H1 (cell line): ENCODE results near the gene DYDC2.
"Not testable (repeated sequence)": the region's sequence is repeated elsewhere in the genome, so short reads cannot be mapped to it uniquely, and the experiment has no call there.

ENCODE experiments used
- ASH2L ChIP-seq: fragments of 200-600, 300-600 bp; sonication (generic); IDR thresholded peaks from one replicate; pipeline ENCODE4 v1.7.1; 2017; ENCODE audit warnings: low read length
- CTCF ChIP-seq, 3 experiments: IDR thresholded peaks; 1 replicate in 2 of 3; 2 replicates in 1 of 3; pipeline versions ENCODE4 v1.5.1 to v1.6.1; 2011; ENCODE audit warnings: low read length in 3 of 3, mild to moderate bottlenecking in 3 of 3, inconsistent platforms in 2 of 3, low read depth in 1 of 3, moderate library complexity in 1 of 3; ENCODE audit not compliant: insufficient read depth in 1 of 3; ENCODE audit errors: control extremely low read depth in 1 of 3
- EGR1 ChIP-seq: IDR thresholded peaks from 2 replicates; pipeline ENCODE4 v1.6.1; 2011; ENCODE audit warnings: low read depth, low read length, borderline replicate concordance
- GTF2F1 ChIP-seq: IDR thresholded peaks from 2 replicates; pipeline ENCODE4 v1.6.1; 2012; ENCODE audit warnings: low read depth, low read length, improper control_type of control experiment, borderline replicate concordance
- POLR2AphosphoS5 ChIP-seq: IDR thresholded peaks from 2 replicates; pipeline ENCODE4 v1.6.1; 2011; ENCODE audit warnings: low read depth, low read length
- RFX5 ChIP-seq: IDR thresholded peaks from 2 replicates; pipeline ENCODE4 v1.6.1; 2011; ENCODE audit warnings: low read depth, low read length, improper control_type of control experiment, borderline replicate concordance
- TAF1 ChIP-seq: IDR thresholded peaks from 2 replicates; pipeline ENCODE4 v1.6.1; 2011; ENCODE audit warnings: mild to moderate bottlenecking, low read depth, low read length

- TF ChIP-seq GTF2F1; ASH2L; RFX5; EGR1; POLR2AphosphoS5; TAF1; CTCF (IDR thresholded peaks at IDR 0.05; ENCODE audit: control extremely low read depth in 1 of 3, insufficient read depth in 1 of 3, low read depth in 1 of 3, low read length in 3 of 3): not testable (repeated sequence)
Observed at GRCh38 chr10:80417256-80417655, 60.7 kb downstream of the DYDC2 start.
